H1 (cell line): ENCODE results near the gene DSE. TPM values are rescaled to one million over a fixed set of nuclear protein-coding genes. Genes with fewer than 3 reads are reported as not detected.

Source experiments
- CTCF ChIA-PET: fragments of 300-600 bp; sonication (Branson Sonifier 250); formaldehyde crosslinking; loops from one replicate; lab custom pipeline; 2021; ENCODE audit not compliant: partially characterized antibody; lab: Charles Lee
- POLR2A ChIA-PET: fragments of 300-600 bp; sonication (Branson Sonifier 250); formaldehyde crosslinking; loops from one replicate; lab custom pipeline; 2021; ENCODE audit warnings: inconsistent platforms; ENCODE audit not compliant: partially characterized antibody; lab: Charles Lee
- DNase-seq, 2 experiments: peaks; one replicate each; pipeline versions ENCODE4 v3.0.0 to v3.0.0-alpha.2; 2010 to 2022; ENCODE audit warnings: low spot score in 2 of 2, low read depth in 1 of 2, mixed read lengths in 1 of 2
- FAIRE-seq: peaks from 2 replicates; lab custom pipeline; 2011; peaks lifted over from hg19 to GRCh38; lab: Jason Lieb, UNC
- H2AFZ ChIP-seq: 2 replicates; pipeline ENCODE4 v1.8.1; 2012; ENCODE audit warnings: low read length, inconsistent platforms
- H2AK5ac ChIP-seq: 2 replicates; pipeline ENCODE4 v1.6.1; 2013; ENCODE audit warnings: low read depth, low read length
- H2BK120ac ChIP-seq: replicated peaks from 2 replicates; pipeline ENCODE3; 2013; ENCODE audit warnings: low read depth, low read length, inconsistent platforms
- H2BK12ac ChIP-seq: 2 replicates; pipeline ENCODE4 v1.6.1; 2013; ENCODE audit warnings: low read depth, low read length
- H2BK15ac ChIP-seq: 2 replicates; pipeline ENCODE4 v1.6.1; 2013; ENCODE audit warnings: low read length
- H2BK20ac ChIP-seq: 2 replicates; pipeline ENCODE4 v1.6.1; 2013; ENCODE audit warnings: low read length
- H2BK5ac ChIP-seq: 2 replicates; pipeline ENCODE4 v1.6.1; 2013; ENCODE audit warnings: low read depth, low read length
- H3K14ac ChIP-seq: 2 replicates; pipeline ENCODE4 v1.6.1; 2013; ENCODE audit warnings: inconsistent platforms; ENCODE audit not compliant: insufficient read length
- H3K18ac ChIP-seq: 2 replicates; pipeline ENCODE4 v1.6.1; 2013; ENCODE audit warnings: low read length; ENCODE audit errors: extremely low read depth
- H3K23ac ChIP-seq: 2 replicates; pipeline ENCODE4 v1.6.1; 2013; ENCODE audit warnings: inconsistent platforms; ENCODE audit not compliant: insufficient read length
- H3K23me2 ChIP-seq: 2 replicates; pipeline ENCODE4 v1.6.1; 2013; ENCODE audit warnings: low read depth, low read length
- H3K27ac ChIP-seq: 2 replicates; pipeline ENCODE4 v1.6.1; 2011; ENCODE audit warnings: low read depth, low read length, inconsistent platforms
- H3K27me3 ChIP-seq, 4 experiments: replicated peaks in 1 of 4; 1 replicate in 1 of 4; 2 replicates in 3 of 4; pipeline versions ENCODE4 v1.6.1 to v1.8.1; 2011 to 2013; ENCODE audit warnings: low read length in 3 of 4, mild to moderate bottlenecking in 3 of 4, inconsistent platforms in 2 of 4, mixed read lengths in 2 of 4, moderate library complexity in 1 of 4; ENCODE audit not compliant: control insufficient read depth in 3 of 4, insufficient read depth in 3 of 4; ENCODE audit errors: extremely low read depth in 1 of 4
- H3K36me3 ChIP-seq, 4 experiments: 2 replicates each; pipeline versions ENCODE4 v1.6.1 to v1.8.1; 2011 to 2013; ENCODE audit warnings: mild to moderate bottlenecking in 4 of 4, low read length in 3 of 4, moderate library complexity in 2 of 4, control low read depth in 1 of 4, inconsistent platforms in 1 of 4; ENCODE audit not compliant: insufficient read depth in 4 of 4, control insufficient read depth in 2 of 4
- H3K4ac ChIP-seq: replicated peaks from 2 replicates; pipeline ENCODE3; 2013; ENCODE audit warnings: low read length, low read depth, mixed read lengths, inconsistent platforms; ENCODE audit not compliant: insufficient read length
- H3K4me1 ChIP-seq, 4 experiments: replicated peaks in 1 of 4; 1 replicate in 1 of 4; 2 replicates in 3 of 4; pipeline versions ENCODE4 v1.6.1 to v1.8.1; 2011 to 2013; ENCODE audit warnings: low read length in 3 of 4, inconsistent platforms in 2 of 4, mixed read lengths in 1 of 4; ENCODE audit not compliant: insufficient read depth in 4 of 4, control insufficient read depth in 3 of 4
- H3K4me2 ChIP-seq, 2 experiments: 2 replicates each; pipeline versions ENCODE4 v1.6.1 to v1.8.1; 2011 to 2013; ENCODE audit warnings: low read depth in 2 of 2, low read length in 2 of 2, control low read depth in 1 of 2, inconsistent platforms in 1 of 2, mild to moderate bottlenecking in 1 of 2; ENCODE audit not compliant: insufficient read depth in 1 of 2
- H3K4me3 ChIP-seq, 4 experiments: fragments of 200-600, 300-600 bp in 1 of 4; sonication (generic), shearing (Covaris generic), sonication (Bioruptor Twin) in 1 of 4; 2 replicates each; pipeline versions ENCODE4 v1.5.1 to v1.8.1; 2011 to 2016; ENCODE audit warnings: low read length in 4 of 4, low read depth in 3 of 4, control low read depth in 2 of 4, inconsistent platforms in 2 of 4, mild to moderate bottlenecking in 2 of 4, mixed read lengths in 1 of 4, moderate library complexity in 1 of 4; ENCODE audit not compliant: insufficient read depth in 2 of 4; ENCODE audit errors: extremely low read depth in 1 of 4
- H3K56ac ChIP-seq: replicated peaks from 2 replicates; pipeline ENCODE3; 2013; ENCODE audit warnings: low read depth, mild to moderate bottlenecking, mixed read lengths, low read length, inconsistent platforms; ENCODE audit not compliant: insufficient read length
- H3K79me1 ChIP-seq: 2 replicates; pipeline ENCODE4 v1.6.1; 2013; ENCODE audit warnings: low read depth, low read length, control low read depth
- H3K79me2 ChIP-seq, 2 experiments: 2 replicates each; pipeline versions ENCODE4 v1.6.1 to v1.8.1; 2012 to 2013; ENCODE audit warnings: low read length in 2 of 2, mild to moderate bottlenecking in 2 of 2, inconsistent platforms in 1 of 2; ENCODE audit not compliant: insufficient read depth in 2 of 2, control insufficient read depth in 1 of 2
- H3K9ac ChIP-seq, 4 experiments: replicated peaks in 1 of 4; 1 replicate in 1 of 4; 2 replicates in 3 of 4; pipeline versions ENCODE4 v1.6.1 to v1.8.1; 2011 to 2013; ENCODE audit warnings: low read depth in 3 of 4, low read length in 3 of 4, control low read depth in 2 of 4, mild to moderate bottlenecking in 2 of 4, moderate library complexity in 2 of 4, inconsistent platforms in 1 of 4; ENCODE audit errors: extremely low read depth in 1 of 4
- H3K9me3 ChIP-seq, 2 experiments: 2 replicates each; pipeline versions ENCODE4 v1.6.1 to v1.8.1; 2012 to 2013; ENCODE audit warnings: mild to moderate bottlenecking in 2 of 2, moderate library complexity in 2 of 2, control low read depth in 1 of 2, inconsistent platforms in 1 of 2, low read depth in 1 of 2, low read length in 1 of 2, mixed read lengths in 1 of 2; ENCODE audit not compliant: insufficient read depth in 2 of 2
- H4K20me1 ChIP-seq, 2 experiments: replicated peaks in 1 of 2; 2 replicates each; pipeline versions ENCODE3 to v1.8.1; 2011 to 2013; ENCODE audit warnings: inconsistent platforms in 2 of 2, low read length in 2 of 2, mild to moderate bottlenecking in 1 of 2; ENCODE audit not compliant: insufficient read depth in 2 of 2, control insufficient read depth in 1 of 2
- H4K5ac ChIP-seq: 2 replicates; pipeline ENCODE4 v1.6.1; 2013; ENCODE audit warnings: low read length, low read depth, mixed read lengths, inconsistent platforms; ENCODE audit not compliant: insufficient read length
- H4K8ac ChIP-seq: 2 replicates; pipeline ENCODE4 v1.8.0; 2013; ENCODE audit warnings: mild to moderate bottlenecking, moderate library complexity, low read length, inconsistent platforms; ENCODE audit not compliant: insufficient read depth; ENCODE audit errors: extremely low read depth
- H4K91ac ChIP-seq: replicated peaks from 2 replicates; pipeline ENCODE3; 2013; ENCODE audit warnings: low read length, mixed read lengths, inconsistent platforms; ENCODE audit not compliant: insufficient read length
- CBX5 ChIP-seq: fragments of 300-800, 300-1000 bp; sonication (generic); IDR thresholded peaks from 2 replicates; pipeline ENCODE4 v1.7.1; 2016; ENCODE audit warnings: antibody characterized with exemption, low read length, low read depth
- CHD2 ChIP-seq: IDR thresholded peaks from 2 replicates; pipeline ENCODE4 v1.6.1; 2012; ENCODE audit warnings: low read length, improper control_type of control experiment
- CREB1 ChIP-seq: IDR thresholded peaks from 2 replicates; pipeline ENCODE4 v1.6.1; 2012; ENCODE audit warnings: inconsistent platforms
- EGR1 ChIP-seq: IDR thresholded peaks from 2 replicates; pipeline ENCODE4 v1.6.1; 2011; ENCODE audit warnings: low read depth, low read length, borderline replicate concordance
- JUN ChIP-seq: IDR thresholded peaks from 2 replicates; pipeline ENCODE4 v1.6.1; 2011; ENCODE audit warnings: low read depth, mild to moderate bottlenecking, improper control_type of control experiment, low read length
- RAD21 ChIP-seq, 2 experiments: IDR thresholded peaks in 1 of 2; conservative IDR thresholded peaks in 1 of 2; 2 replicates each; pipeline ENCODE4 v1.6.1; 2011; ENCODE audit warnings: low read depth in 2 of 2, low read length in 2 of 2, improper control_type of control experiment in 1 of 2, inconsistent platforms in 1 of 2, mild to moderate bottlenecking in 1 of 2, moderate library complexity in 1 of 2
- RNF2 ChIP-seq: fragments of 200-900, 300-1000 bp; sonication (generic); IDR thresholded peaks from 2 replicates; pipeline ENCODE4 v1.7.1; 2016; ENCODE audit warnings: borderline replicate concordance, low read depth, mild to moderate bottlenecking, antibody characterized with exemption, low read length; ENCODE audit not compliant: poor library complexity, severe bottlenecking; ENCODE audit errors: missing control alignments
- SIX5 ChIP-seq: IDR thresholded peaks from 2 replicates; pipeline ENCODE4 v1.6.1; 2011; ENCODE audit warnings: mild to moderate bottlenecking, low read depth, low read length
- SRF ChIP-seq: IDR thresholded peaks from 2 replicates; pipeline ENCODE4 v1.6.1; 2011; ENCODE audit warnings: mild to moderate bottlenecking, low read depth, low read length, moderate library complexity
- TBP ChIP-seq: IDR thresholded peaks from 2 replicates; pipeline ENCODE4 v1.6.1; 2011; ENCODE audit warnings: low read depth, low read length, improper control_type of control experiment
- WGBS, 2 experiments: shearing (Covaris generic) in 1 of 2; methylation state at CpG; one replicate each; pipeline versions ENCODE4 v1.1.6 to v1.1.7; 2013 to 2015; ENCODE audit warnings: low lambda C conversion rate in 2 of 2, mixed read lengths in 2 of 2, inconsistent platforms in 1 of 2, low coverage in 1 of 2, missing lambda C conversion rate in 1 of 2; ENCODE audit not compliant: insufficient replicate concordance in 2 of 2, insufficient coverage in 1 of 2, insufficient read length in 1 of 2; ENCODE audit errors: extremely low coverage in 1 of 2, missing lambda C conversion rate in 1 of 2; 5-methylcytosine and 5-hydroxymethylcytosine counted together
- polyA plus RNA-seq, 7 experiments: library from polyadenylated mRNA; depleted of rRNA in 3 of 7; stranded (reverse) in 5 of 7; unstranded in 2 of 7; fragments of >200 nt in 5 of 7; fragments of 200-250 nt in 2 of 7; gene quantifications; 1 replicate in 5 of 7; 2 replicates in 1 of 7; 4 replicates in 1 of 7; pipeline versions ENCODE4 v1.2.1 to v1.2.3, GENCODE V29; 2011 to 2013; ENCODE audit warnings: missing spikeins in 2 of 7, mixed read lengths in 2 of 7
- total RNA-seq: library from RNA; stranded (reverse); fragmentation: NEBNext Ultra II Directional; extraction: Animal tissue kit (Norgen Biotek cat#: 25700); gene quantifications from 2 replicates; pipeline ENCODE4 v1.2.1, GENCODE V29; 2021
- TF ChIP-seq, protein P1 (sequence below): IDR thresholded peaks from 2 replicates; pipeline ENCODE4 v1.6.1; 2011; ENCODE audit warnings: low read length, improper control_type of control experiment
- TF ChIP-seq, protein P2 (sequence below): IDR thresholded peaks from 2 replicates; pipeline ENCODE4 v1.6.1; 2011; ENCODE audit warnings: low read depth, mild to moderate bottlenecking, low read length; ENCODE audit not compliant: insufficient read depth

DSE gene
- total and polyA plus RNA-seq, 2 of the 8 experiments (the other 6 are each of a cell fraction or from before 2014, with no cell fraction given) = 32.5 to 94.4 TPM

DNA sequence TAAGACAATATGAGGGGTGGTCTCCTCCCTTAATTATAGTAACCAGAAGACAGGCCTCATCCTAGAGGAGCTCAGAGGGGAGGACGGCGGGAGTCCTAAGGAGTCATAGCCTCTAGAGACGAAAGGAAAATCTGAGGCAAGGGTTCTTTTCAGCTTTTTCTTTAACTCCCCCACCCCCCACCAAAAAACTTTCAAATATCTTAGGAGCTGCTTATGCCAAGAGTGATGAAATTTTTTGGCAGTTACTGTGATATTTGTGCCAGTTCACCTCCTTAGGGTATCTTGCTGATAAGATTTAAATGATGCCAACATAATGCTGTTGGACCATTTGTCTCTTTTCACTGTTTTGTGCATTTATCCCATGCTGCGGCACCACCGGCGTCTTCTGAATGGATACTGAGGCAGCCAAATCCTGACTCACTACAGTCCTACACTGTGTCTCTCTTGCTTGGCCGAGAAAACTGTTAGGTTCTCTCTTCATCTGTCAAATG lies 44.5 kb upstream of the DSE start:
- Histone ChIP-seq H4K8ac (no peak overlapping the region), H3K4me2 (no peak overlapping the region), H4K20me1 (no peaks in the 10 kb centered on the region), H3K4me3 (no peak overlapping the region), H3K27me3 (no peaks in the 10 kb centered on the region), H3K23me2 (no peaks in the 10 kb centered on the region), H3K56ac (no peak overlapping the region), H3K79me1 (no peaks in the 10 kb centered on the region), H3K14ac (no peak overlapping the region), H3K18ac (no peak overlapping the region), H2BK12ac (peak overlapping the region; percentile 29; the same call in 1 of the 2 replicates), H2AK5ac (no peak overlapping the region), H4K91ac (no peak overlapping the region), H3K36me3 (no peaks in the 10 kb centered on the region), H2BK120ac (no peak overlapping the region), H3K79me2 (no peaks in the 10 kb centered on the region), H3K27ac (no peak overlapping the region), H4K5ac (no peak overlapping the region), H3K4ac (no peak overlapping the region), H3K9ac (no peak overlapping the region), H2BK5ac (peak overlapping the region; percentile 16; the same call in 1 of the 2 replicates), H2BK20ac (peak overlapping the region; percentile 92; the same call in 1 of the 2 replicates), H3K23ac (no peak overlapping the region), H2BK15ac (no peak overlapping the region), H3K4me1 (peaks cover 3 to 32% (median 26%) of the 10 kb centered on the region in 4 experiments; a peak in 6 of 7 replicates), H3K9me3 (no peaks in the 10 kb centered on the region), H2AFZ (no peak overlapping the region)
- POLR2A ChIA-PET = interaction anchor here (1.0 kb wide), 1 partner anchor 11 kb away, joined by 3 read pairs; no protein-coding TSS in a partner anchor
- 90% methylated on average over 7 of the region's 7 CpGs; no CpG with 5 or more reads in 1 of the 2 experiments for WGBS, 2 experiments
- no peak for DNase-seq
- FAIRE-seq = no peak
- CTCF ChIA-PET = interaction anchor here (0.6 to 2.2 kb wide), 5 partner anchors 10 to 195 kb away, joined by 3 to 8 read pairs (median 4); partner anchors contain the start of gene DSE
- TF ChIP-seq CBX5 (no peak), SIX5 (no peak), RAD21 (IDR thresholded peaks at IDR 0.05 in 1 of 2, conservative IDR thresholded peaks at IDR 0.05 in 1 of 2; ENCODE audit: low read depth in 2 of 2, low read length in 2 of 2) (no peak), SRF (no peak), JUN (no peak), TBP (no peak), RNF2 (no peak), EGR1 (no peak), CHD2 (no peak), CREB1 (no peak)
- TF ChIP-seq, protein P1, sequence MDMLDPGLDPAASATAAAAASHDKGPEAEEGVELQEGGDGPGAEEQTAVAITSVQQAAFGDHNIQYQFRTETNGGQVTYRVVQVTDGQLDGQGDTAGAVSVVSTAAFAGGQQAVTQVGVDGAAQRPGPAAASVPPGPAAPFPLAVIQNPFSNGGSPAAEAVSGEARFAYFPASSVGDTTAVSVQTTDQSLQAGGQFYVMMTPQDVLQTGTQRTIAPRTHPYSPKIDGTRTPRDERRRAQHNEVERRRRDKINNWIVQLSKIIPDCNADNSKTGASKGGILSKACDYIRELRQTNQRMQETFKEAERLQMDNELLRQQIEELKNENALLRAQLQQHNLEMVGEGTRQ = no peak
- TF ChIP-seq, protein P2, sequence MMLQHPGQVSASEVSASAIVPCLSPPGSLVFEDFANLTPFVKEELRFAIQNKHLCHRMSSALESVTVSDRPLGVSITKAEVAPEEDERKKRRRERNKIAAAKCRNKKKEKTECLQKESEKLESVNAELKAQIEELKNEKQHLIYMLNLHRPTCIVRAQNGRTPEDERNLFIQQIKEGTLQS = no peak
